H9 (cell line): ENCODE data around the gene POFUT2. TPM values are rescaled to one million over a fixed set of nuclear protein-coding genes. Genes with fewer than 3 reads are reported as not detected.
A peak's percentile ranks its signal among the peaks of the same experiment; 100 is the strongest.

ENCODE experiments used
- DNase-seq: peaks from one replicate; pipeline ENCODE4 v3.0.0-alpha.2; 2017
- H2AFZ ChIP-seq: one replicate; pipeline ENCODE4 v1.6.1; 2013; ENCODE audit warnings: mild to moderate bottlenecking, low read length, control low read depth, moderate library complexity
- H2AK5ac ChIP-seq: 2 replicates; pipeline ENCODE4 v1.6.1; 2013; ENCODE audit warnings: low read length, control low read depth, mixed read lengths; ENCODE audit not compliant: insufficient read length
- H2BK120ac ChIP-seq: one replicate; pipeline ENCODE4 v1.6.1; 2013; ENCODE audit warnings: low read depth, mild to moderate bottlenecking, low read length, control low read depth, inconsistent platforms; ENCODE audit not compliant: poor library complexity, severe bottlenecking
- H2BK12ac ChIP-seq: 2 replicates; pipeline ENCODE4 v1.6.1; 2013; ENCODE audit warnings: low read length, control low read depth, mixed read lengths, low read depth; ENCODE audit not compliant: insufficient read length
- H2BK15ac ChIP-seq: 2 replicates; pipeline ENCODE4 v1.6.1; 2013; ENCODE audit warnings: low read depth, low read length, control low read depth
- H2BK20ac ChIP-seq: one replicate; pipeline ENCODE4 v1.6.1; 2013; ENCODE audit warnings: low read depth, mild to moderate bottlenecking, low read length, control low read depth, inconsistent platforms; ENCODE audit not compliant: poor library complexity, severe bottlenecking
- H2BK5ac ChIP-seq: 2 replicates; pipeline ENCODE4 v1.6.1; 2013; ENCODE audit warnings: low read length, control low read depth, mixed read lengths; ENCODE audit not compliant: insufficient read length
- H3K14ac ChIP-seq: 2 replicates; pipeline ENCODE4 v1.6.1; 2013; ENCODE audit warnings: low read length, control low read depth; ENCODE audit not compliant: insufficient read depth
- H3K18ac ChIP-seq: 2 replicates; pipeline ENCODE4 v1.6.1; 2013; ENCODE audit warnings: low read depth, mild to moderate bottlenecking, mixed read lengths, low read length, control low read depth; ENCODE audit not compliant: insufficient read length
- H3K23ac ChIP-seq: 2 replicates; pipeline ENCODE4 v1.6.1; 2013; ENCODE audit warnings: low read length, control low read depth, mixed read lengths, low read depth; ENCODE audit not compliant: insufficient read length
- H3K23me2 ChIP-seq: 2 replicates; pipeline ENCODE4 v1.6.1; 2013; ENCODE audit warnings: low read depth, mild to moderate bottlenecking, mixed read lengths, low read length, control low read depth; ENCODE audit not compliant: insufficient read length, poor library complexity, severe bottlenecking
- H3K27ac ChIP-seq: 2 replicates; pipeline ENCODE4 v1.5.1; 2013; ENCODE audit warnings: low read length, control low read depth, mixed read lengths, low read depth; ENCODE audit not compliant: insufficient read length
- H3K27me3 ChIP-seq: 2 replicates; pipeline ENCODE4 v1.6.1; 2013; ENCODE audit warnings: low read length, control low read depth, inconsistent platforms; ENCODE audit not compliant: insufficient read depth
- H3K4ac ChIP-seq: 2 replicates; pipeline ENCODE4 v1.6.1; 2013; ENCODE audit warnings: low read depth, mild to moderate bottlenecking, control low read depth, inconsistent platforms, low read length, moderate library complexity
- H3K4me1 ChIP-seq: 2 replicates; pipeline ENCODE4 v1.6.1; 2013; ENCODE audit warnings: low read length, control low read depth, inconsistent platforms; ENCODE audit not compliant: insufficient read depth
- H3K4me2 ChIP-seq: 2 replicates; pipeline ENCODE4 v1.6.1; 2013; ENCODE audit warnings: low read length, control low read depth, mixed read lengths; ENCODE audit not compliant: insufficient read length, insufficient read depth
- H3K56ac ChIP-seq: 2 replicates; pipeline ENCODE4 v1.6.1; 2013; ENCODE audit warnings: low read depth, mild to moderate bottlenecking, mixed read lengths, low read length, control low read depth; ENCODE audit not compliant: insufficient read length
- H3K79me1 ChIP-seq: 2 replicates; pipeline ENCODE4 v1.6.1; 2013; ENCODE audit warnings: low read depth, mild to moderate bottlenecking, moderate library complexity, low read length, control low read depth, inconsistent platforms; ENCODE audit not compliant: insufficient read depth, poor library complexity, severe bottlenecking
- H3K79me2 ChIP-seq: 2 replicates; pipeline ENCODE4 v1.6.1; 2013; ENCODE audit warnings: low read length, control low read depth, inconsistent platforms; ENCODE audit not compliant: insufficient read depth
- H3K9ac ChIP-seq: 2 replicates; pipeline ENCODE4 v1.6.1; 2013; ENCODE audit warnings: low read length, control low read depth, mixed read lengths; ENCODE audit not compliant: insufficient read length; ENCODE audit errors: extremely low read depth
- H3K9me3 ChIP-seq: one replicate; pipeline ENCODE4 v1.6.1; 2013; ENCODE audit warnings: low read depth, low read length, inconsistent platforms; ENCODE audit not compliant: control insufficient read depth
- H3T11ph ChIP-seq: one replicate; pipeline ENCODE4 v1.6.1; 2013; ENCODE audit warnings: mild to moderate bottlenecking, low read length, control low read depth, inconsistent platforms
- H4K20me1 ChIP-seq: one replicate; pipeline ENCODE4 v1.6.1; 2013; ENCODE audit not compliant: control insufficient read depth, insufficient read length, insufficient read depth
- H4K5ac ChIP-seq: 2 replicates; pipeline ENCODE4 v1.6.1; 2013; ENCODE audit warnings: low read depth, mild to moderate bottlenecking, mixed read lengths, low read length, control low read depth; ENCODE audit not compliant: insufficient read length
- H4K8ac ChIP-seq: replicated peaks from 2 replicates; pipeline ENCODE4 v1.6.1; 2013; ENCODE audit warnings: low read length, control low read depth, mixed read lengths, low read depth; ENCODE audit not compliant: insufficient read length
- H4K91ac ChIP-seq: 2 replicates; pipeline ENCODE4 v1.6.1; 2013; ENCODE audit warnings: low read depth, mild to moderate bottlenecking, moderate library complexity, mixed read lengths, low read length, control low read depth; ENCODE audit not compliant: insufficient read length
- H3K27ac Mint-ChIP-seq, 3 experiments: 2 replicates in 2 of 3; 3 replicates in 1 of 3; pipeline ENCODE4 v1.8.0; 2020 to 2021; ENCODE audit warnings: mixed read lengths in 3 of 3, mild to moderate bottlenecking in 1 of 3, moderate library complexity in 1 of 3
- H3K27me3 Mint-ChIP-seq: 2 replicates; pipeline ENCODE4 v1.8.0; 2021; ENCODE audit warnings: low read depth, mild to moderate bottlenecking, moderate library complexity, mixed read lengths
- H3K36me3 Mint-ChIP-seq, 3 experiments: 2 replicates in 2 of 3; 3 replicates in 1 of 3; pipeline ENCODE4 v1.8.0; 2020 to 2021; ENCODE audit warnings: low read depth in 3 of 3, mixed read lengths in 3 of 3; ENCODE audit not compliant: insufficient read depth in 1 of 3
- H3K4me1 Mint-ChIP-seq, 2 experiments: 2 replicates each; pipeline ENCODE4 v1.8.0; 2020; ENCODE audit warnings: mixed read lengths in 2 of 2
- H3K4me3 Mint-ChIP-seq, 2 experiments: 2 replicates in 1 of 2; 3 replicates in 1 of 2; pipeline ENCODE4 v1.8.0; 2020 to 2021; ENCODE audit warnings: mild to moderate bottlenecking in 2 of 2, mixed read lengths in 2 of 2, moderate library complexity in 1 of 2
- H3K9me3 Mint-ChIP-seq, 2 experiments: 2 replicates in 1 of 2; 3 replicates in 1 of 2; pipeline ENCODE4 v1.8.0; 2020; ENCODE audit warnings: mild to moderate bottlenecking in 2 of 2, mixed read lengths in 2 of 2, moderate library complexity in 1 of 2
- CTCF ChIP-seq: fragments of 200-600 bp; sonication (generic); conservative IDR thresholded peaks from 3 replicates; pipeline ENCODE4 v1.8.0; 2021; ENCODE audit warnings: antibody characterized with exemption, mild to moderate bottlenecking
- WGBS: extraction: QIAGEN DNeasy Blood & Tissue Kit; methylation state at CpG from one replicate; pipeline ENCODE4 v1.1.7; 2013; ENCODE audit warnings: missing lambda C conversion rate, low lambda C conversion rate, mixed read lengths; ENCODE audit not compliant: insufficient read length; ENCODE audit errors: extremely low coverage; 5-methylcytosine and 5-hydroxymethylcytosine counted together
- total RNA-seq: library from RNA; stranded (reverse); gene quantifications from 2 replicates; pipeline ENCODE4 v1.2.1, GENCODE V29; 2021

The POFUT2 gene
- total RNA-seq, 1 experiment from 2014 or later, result 34.8 TPM

- no peak overlapping the region for H2BK12ac ChIP-seq
- no peaks in the 10 kb centered on the region for H3K9me3 ChIP-seq
- no peak overlapping the region for H4K5ac ChIP-seq
- H3K9ac ChIP-seq, result no peak overlapping the region
- H3K27me3 ChIP-seq, result no peaks in the 10 kb centered on the region
- H3T11ph ChIP-seq, result no peak overlapping the region
- no peak overlapping the region for H3K4me3 Mint-ChIP-seq
- no peak overlapping the region for H4K91ac ChIP-seq
- no peak for DNase-seq
- no peaks in the 10 kb centered on the region for H3K27me3 Mint-ChIP-seq
- H4K20me1 ChIP-seq, result no peaks in the 10 kb centered on the region
- no peak overlapping the region for H4K8ac ChIP-seq
- no peaks in the 10 kb centered on the region for H3K79me2 ChIP-seq
- no peaks in the 10 kb centered on the region for H3K4me1 ChIP-seq
- no peak overlapping the region for H2BK120ac ChIP-seq
- H2BK15ac ChIP-seq, result no peak overlapping the region
- no peak overlapping the region for H3K27ac ChIP-seq
- WGBS, result no CpG with 5 or more reads among the region's 4 CpGs
- H3K56ac ChIP-seq, result no peak overlapping the region
- H3K4me2 ChIP-seq, result no peak overlapping the region
- no peak overlapping the region for H3K4ac ChIP-seq
- peaks cover 38 to 62% (median 51%) of the 10 kb centered on the region in 3 experiments for H3K36me3 Mint-ChIP-seq
- H3K23ac ChIP-seq, result no peak overlapping the region
- H3K18ac ChIP-seq, result no peak overlapping the region
- H3K23me2 ChIP-seq, result peaks cover 4% of the 10 kb centered on the region
- H2AK5ac ChIP-seq, result no peak overlapping the region
- H3K9me3 Mint-ChIP-seq, result no peaks in the 10 kb centered on the region
- no peak overlapping the region for H2BK5ac ChIP-seq
- TF ChIP-seq CTCF, result no peak
- peaks cover 7 to 9% of the 10 kb centered on the region in 2 experiments for H3K4me1 Mint-ChIP-seq
- H3K14ac ChIP-seq, result no peak overlapping the region
- no peak overlapping the region for H2BK20ac ChIP-seq
- H3K79me1 ChIP-seq, result no peaks in the 10 kb centered on the region
- peak overlapping the region in 1 of 3 experiments; percentile 87; a peak in 1 of 7 replicates for H3K27ac Mint-ChIP-seq
- no peak overlapping the region for H2AFZ ChIP-seq
These were observed 3.3 kb downstream of the POFUT2 start for GRCh38 chr21:45284456-45284741.
